ENCODE results near the gene ASRGL1. TPM values are rescaled to one million over a fixed set of nuclear protein-coding genes. Genes with fewer than 3 reads are reported as not detected.

ASRGL1 gene
- total RNA-seq, 1 experiment from 2014 or later = 31.1 TPM

DNA sequence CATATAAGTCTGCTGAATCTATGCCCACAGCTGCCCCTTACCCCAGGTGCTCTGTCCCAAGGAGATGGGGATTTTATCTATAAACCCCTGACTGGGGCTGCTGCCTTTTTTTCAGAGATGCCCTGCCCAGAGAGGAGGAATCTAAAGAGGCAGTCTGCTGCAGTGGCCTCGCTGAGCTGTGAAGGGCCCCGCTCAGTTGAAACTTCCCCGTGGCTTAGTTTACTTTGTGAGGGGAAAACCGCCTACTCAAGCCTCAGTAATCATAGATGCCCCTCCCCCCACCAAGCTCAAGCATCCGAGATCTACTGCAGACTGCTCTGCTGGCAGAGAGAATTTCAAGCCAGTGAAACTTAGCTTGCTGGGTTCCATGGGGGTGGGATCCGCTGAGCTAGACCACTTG lies 31.0 kb upstream of the ASRGL1 start:
- Histone ChIP-seq H3K27ac (ENCODE audit: insufficient read length, low read depth, low read length) (no peak overlapping the region), H3K4ac (ENCODE audit: low read depth, low read length) (no peak overlapping the region), H3K79me1 (ENCODE audit: insufficient read depth, low read depth, low read length, poor library complexity, severe bottlenecking) (no peaks in the 10 kb centered on the region), H3K23ac (ENCODE audit: insufficient read length, low read depth, low read length) (no peak overlapping the region), H4K8ac (replicated peaks; ENCODE audit: insufficient read length, low read depth, low read length) (no peak overlapping the region), H3K14ac (ENCODE audit: insufficient read depth, low read length) (no peak overlapping the region; the same call in 1 of the 2 replicates), H4K5ac (ENCODE audit: insufficient read length, low read depth, low read length) (no peak overlapping the region), H3K79me2 (ENCODE audit: insufficient read depth, low read length) (no peaks in the 10 kb centered on the region), H4K91ac (ENCODE audit: insufficient read length, low read depth, low read length) (no peak overlapping the region), H3K9me3 (ENCODE audit: control insufficient read depth, low read depth, low read length) (no peaks in the 10 kb centered on the region), H3T11ph (ENCODE audit: low read length) (no peak overlapping the region), H3K27me3 (ENCODE audit: insufficient read depth, low read length) (no peaks in the 10 kb centered on the region), H4K20me1 (ENCODE audit: control insufficient read depth, insufficient read depth, insufficient read length) (no peaks in the 10 kb centered on the region), H2AFZ (ENCODE audit: low read length) (no peak overlapping the region), H2BK15ac (ENCODE audit: low read depth, low read length) (no peak overlapping the region), H3K23me2 (ENCODE audit: insufficient read length, low read depth, low read length, poor library complexity, severe bottlenecking) (no peaks in the 10 kb centered on the region), H3K4me1 (ENCODE audit: insufficient read depth, low read length) (no peaks in the 10 kb centered on the region), H3K56ac (ENCODE audit: insufficient read length, low read depth, low read length) (no peak overlapping the region), H3K18ac (ENCODE audit: insufficient read length, low read depth, low read length) (no peak overlapping the region), H2BK5ac (ENCODE audit: insufficient read length, low read length) (no peak overlapping the region), H2BK12ac (ENCODE audit: insufficient read length, low read depth, low read length) (no peak overlapping the region), H2AK5ac (ENCODE audit: insufficient read length, low read length) (no peak overlapping the region), H3K9ac (ENCODE audit: extremely low read depth, insufficient read length, low read length) (no peak overlapping the region), H2BK20ac (ENCODE audit: low read depth, low read length, poor library complexity, severe bottlenecking) (no peak overlapping the region), H2BK120ac (ENCODE audit: low read depth, low read length, poor library complexity, severe bottlenecking) (no peak overlapping the region), H3K4me2 (ENCODE audit: insufficient read depth, insufficient read length, low read length) (no peak overlapping the region)
- H3K27me3 Mint-ChIP-seq (ENCODE audit: low read depth) = peaks cover 17% of the 10 kb centered on the region
- peaks cover 7 to 17% of the 10 kb centered on the region in 2 experiments for H3K9me3 Mint-ChIP-seq
- WGBS (ENCODE audit: extremely low coverage, insufficient read length, low lambda C conversion rate) = no CpG with 5 or more reads among the region's 6 CpGs
- DNase-seq = no peak
- H3K36me3 Mint-ChIP-seq (ENCODE audit: insufficient read depth in 1 of 3, low read depth in 3 of 3) = no peaks in the 10 kb centered on the region
- H3K4me1 Mint-ChIP-seq = peaks cover 0 to 4% of the 10 kb centered on the region in 2 experiments; a peak in 2 of 4 replicates
- TF ChIP-seq, protein P1, sequence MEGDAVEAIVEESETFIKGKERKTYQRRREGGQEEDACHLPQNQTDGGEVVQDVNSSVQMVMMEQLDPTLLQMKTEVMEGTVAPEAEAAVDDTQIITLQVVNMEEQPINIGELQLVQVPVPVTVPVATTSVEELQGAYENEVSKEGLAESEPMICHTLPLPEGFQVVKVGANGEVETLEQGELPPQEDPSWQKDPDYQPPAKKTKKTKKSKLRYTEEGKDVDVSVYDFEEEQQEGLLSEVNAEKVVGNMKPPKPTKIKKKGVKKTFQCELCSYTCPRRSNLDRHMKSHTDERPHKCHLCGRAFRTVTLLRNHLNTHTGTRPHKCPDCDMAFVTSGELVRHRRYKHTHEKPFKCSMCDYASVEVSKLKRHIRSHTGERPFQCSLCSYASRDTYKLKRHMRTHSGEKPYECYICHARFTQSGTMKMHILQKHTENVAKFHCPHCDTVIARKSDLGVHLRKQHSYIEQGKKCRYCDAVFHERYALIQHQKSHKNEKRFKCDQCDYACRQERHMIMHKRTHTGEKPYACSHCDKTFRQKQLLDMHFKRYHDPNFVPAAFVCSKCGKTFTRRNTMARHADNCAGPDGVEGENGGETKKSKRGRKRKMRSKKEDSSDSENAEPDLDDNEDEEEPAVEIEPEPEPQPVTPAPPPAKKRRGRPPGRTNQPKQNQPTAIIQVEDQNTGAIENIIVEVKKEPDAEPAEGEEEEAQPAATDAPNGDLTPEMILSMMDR (conservative IDR thresholded peaks at IDR 0.05) = no peak
- no peak overlapping the region for H3K27ac Mint-ChIP-seq
- H3K4me3 Mint-ChIP-seq = no peak overlapping the region
